Body of pancreas (tissue), 4 donors: ENCODE data around the gene AFF3.

Experiments used
- POLR2A ChIP-seq, 3 donors: fragments of 450-650 bp; IDR thresholded peaks; one replicate each; pipeline ENCODE4 v1.6.1; 2016; ENCODE audit warnings: antibody characterized with exemption in 3 of 3, mild to moderate bottlenecking in 2 of 3
- TF ChIP-seq, protein P1 (sequence below), 7 experiments: fragments of 450-650 bp in 4 of 7; fragments of 200-600 bp in 3 of 7; sonication (generic) in 3 of 7; IDR thresholded peaks; one replicate each; pipeline ENCODE4 v1.5.1; 2016 to 2019; ENCODE audit warnings: antibody characterized with exemption in 7 of 7

DNA sequence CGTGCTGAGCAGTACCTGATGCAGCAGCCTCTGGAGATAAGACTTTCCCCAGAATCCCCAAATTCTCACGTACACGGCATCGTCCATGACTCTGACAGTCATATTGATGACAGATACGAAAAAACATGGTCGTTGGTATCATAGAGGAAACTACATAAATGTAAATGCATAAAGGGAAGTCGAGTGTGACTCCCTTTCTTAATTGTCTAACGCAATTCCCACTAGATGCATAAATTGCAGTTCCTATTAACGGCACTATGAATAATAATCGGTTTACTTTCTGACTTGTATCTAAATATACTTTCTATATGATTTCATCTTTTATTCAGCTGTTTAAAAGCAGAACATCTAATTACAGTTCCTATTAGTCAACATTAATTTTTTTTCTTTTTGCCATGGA, 330.0 kb downstream of the AFF3 start:
- TF ChIP-seq POLR2A (IDR thresholded peaks at IDR 0.05) = no peak
- TF ChIP-seq, protein P1, sequence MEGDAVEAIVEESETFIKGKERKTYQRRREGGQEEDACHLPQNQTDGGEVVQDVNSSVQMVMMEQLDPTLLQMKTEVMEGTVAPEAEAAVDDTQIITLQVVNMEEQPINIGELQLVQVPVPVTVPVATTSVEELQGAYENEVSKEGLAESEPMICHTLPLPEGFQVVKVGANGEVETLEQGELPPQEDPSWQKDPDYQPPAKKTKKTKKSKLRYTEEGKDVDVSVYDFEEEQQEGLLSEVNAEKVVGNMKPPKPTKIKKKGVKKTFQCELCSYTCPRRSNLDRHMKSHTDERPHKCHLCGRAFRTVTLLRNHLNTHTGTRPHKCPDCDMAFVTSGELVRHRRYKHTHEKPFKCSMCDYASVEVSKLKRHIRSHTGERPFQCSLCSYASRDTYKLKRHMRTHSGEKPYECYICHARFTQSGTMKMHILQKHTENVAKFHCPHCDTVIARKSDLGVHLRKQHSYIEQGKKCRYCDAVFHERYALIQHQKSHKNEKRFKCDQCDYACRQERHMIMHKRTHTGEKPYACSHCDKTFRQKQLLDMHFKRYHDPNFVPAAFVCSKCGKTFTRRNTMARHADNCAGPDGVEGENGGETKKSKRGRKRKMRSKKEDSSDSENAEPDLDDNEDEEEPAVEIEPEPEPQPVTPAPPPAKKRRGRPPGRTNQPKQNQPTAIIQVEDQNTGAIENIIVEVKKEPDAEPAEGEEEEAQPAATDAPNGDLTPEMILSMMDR (IDR thresholded peaks at IDR 0.05) = no peak
